ENCODE measurements around the gene MAPRE3. TPM values are rescaled to one million over a fixed set of nuclear protein-coding genes. Genes with fewer than 3 reads are reported as not detected.

Gene MAPRE3
- total and polyA plus RNA-seq, 9 of the 15 experiments (the other 6 are each of a cell fraction or from before 2014, with no cell fraction given): 0.70 to 43.2 (median 12.6) TPM

GRCh38 chr2:26971911-26972786, 1.7 kb downstream of the MAPRE3 start (continued):
- no peak for TF ChIP-seq SFPQ (IDR thresholded peaks at IDR 0.05; ENCODE audit: low read depth, low read length)
- 0 out of 2 replicates have a peak, but pooled peaks have one; percentile 22 for TF ChIP-seq DPF2 (IDR thresholded peaks at IDR 0.05)
- no peak for TF ChIP-seq MYNN (IDR thresholded peaks at IDR 0.05)
- no peak for TF ChIP-seq MYNN (CRISPR knock-in tag; IDR thresholded peaks at IDR 0.05)
- TF ChIP-seq PTRF (tag; IDR thresholded peaks at IDR 0.05): no peak
- TF ChIP-seq SP1 (CRISPR knock-in tag; IDR thresholded peaks at IDR 0.05): 0 out of 2 replicates have a peak, but pooled peaks have one; percentile 9
- TF ChIP-seq, protein P1, sequence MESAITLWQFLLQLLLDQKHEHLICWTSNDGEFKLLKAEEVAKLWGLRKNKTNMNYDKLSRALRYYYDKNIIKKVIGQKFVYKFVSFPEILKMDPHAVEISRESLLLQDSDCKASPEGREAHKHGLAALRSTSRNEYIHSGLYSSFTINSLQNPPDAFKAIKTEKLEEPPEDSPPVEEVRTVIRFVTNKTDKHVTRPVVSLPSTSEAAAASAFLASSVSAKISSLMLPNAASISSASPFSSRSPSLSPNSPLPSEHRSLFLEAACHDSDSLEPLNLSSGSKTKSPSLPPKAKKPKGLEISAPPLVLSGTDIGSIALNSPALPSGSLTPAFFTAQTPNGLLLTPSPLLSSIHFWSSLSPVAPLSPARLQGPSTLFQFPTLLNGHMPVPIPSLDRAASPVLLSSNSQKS (CRISPR knock-in tag; IDR thresholded peaks at IDR 0.05): no peak
- no peak for TF ChIP-seq HDAC6 (IDR thresholded peaks at IDR 0.05; ENCODE audit: low read depth, low read length)
- TF ChIP-seq TCF3 (CRISPR knock-in tag; IDR thresholded peaks at IDR 0.05): 0 out of 2 replicates have a peak, but pooled peaks have one; percentile 17
- no peak for TF ChIP-seq ZNF175 (CRISPR knock-in tag; IDR thresholded peaks at IDR 0.05; ENCODE audit: low read depth)
- TF ChIP-seq, protein P2, sequence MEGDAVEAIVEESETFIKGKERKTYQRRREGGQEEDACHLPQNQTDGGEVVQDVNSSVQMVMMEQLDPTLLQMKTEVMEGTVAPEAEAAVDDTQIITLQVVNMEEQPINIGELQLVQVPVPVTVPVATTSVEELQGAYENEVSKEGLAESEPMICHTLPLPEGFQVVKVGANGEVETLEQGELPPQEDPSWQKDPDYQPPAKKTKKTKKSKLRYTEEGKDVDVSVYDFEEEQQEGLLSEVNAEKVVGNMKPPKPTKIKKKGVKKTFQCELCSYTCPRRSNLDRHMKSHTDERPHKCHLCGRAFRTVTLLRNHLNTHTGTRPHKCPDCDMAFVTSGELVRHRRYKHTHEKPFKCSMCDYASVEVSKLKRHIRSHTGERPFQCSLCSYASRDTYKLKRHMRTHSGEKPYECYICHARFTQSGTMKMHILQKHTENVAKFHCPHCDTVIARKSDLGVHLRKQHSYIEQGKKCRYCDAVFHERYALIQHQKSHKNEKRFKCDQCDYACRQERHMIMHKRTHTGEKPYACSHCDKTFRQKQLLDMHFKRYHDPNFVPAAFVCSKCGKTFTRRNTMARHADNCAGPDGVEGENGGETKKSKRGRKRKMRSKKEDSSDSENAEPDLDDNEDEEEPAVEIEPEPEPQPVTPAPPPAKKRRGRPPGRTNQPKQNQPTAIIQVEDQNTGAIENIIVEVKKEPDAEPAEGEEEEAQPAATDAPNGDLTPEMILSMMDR (IDR thresholded peaks at IDR 0.05 in 2 of 3, conservative IDR thresholded peaks at IDR 0.05 in 1 of 3; ENCODE audit: insufficient read depth in 2 of 3, low read depth in 1 of 3, low read length in 3 of 3): 0 out of 6 replicates have a peak, but pooled peaks of 1 of the 3 experiments have one; percentile 2
- no peak for TF ChIP-seq FOXK2 (conservative IDR thresholded peaks at IDR 0.05 in 1 of 2, IDR thresholded peaks at IDR 0.05 in 1 of 2; ENCODE audit: low read depth in 2 of 2)
- no peak for TF ChIP-seq MBD1 (CRISPR knock-in tag; IDR thresholded peaks at IDR 0.05)
- TF ChIP-seq CEBPG (CRISPR knock-in tag; IDR thresholded peaks at IDR 0.05): no peak
- 0 out of 4 replicates have a peak, but pooled peaks of 1 of the 2 experiments have one; percentile 6 for TF ChIP-seq CEBPG (tag; conservative IDR thresholded peaks at IDR 0.05 in 1 of 2, IDR thresholded peaks at IDR 0.05 in 1 of 2)
- no peak for TF ChIP-seq ZNF311 (CRISPR knock-in tag; IDR thresholded peaks at IDR 0.05)

All from K562 (cell line).